Measurements from ENCODE around the gene PCSK4. TPM values are rescaled to one million over a fixed set of nuclear protein-coding genes. Genes with fewer than 3 reads are reported as not detected.

The PCSK4 gene
- total and polyA plus RNA-seq, 2 of the 4 experiments (the other 2 are of a cell fraction) = 0.72 to 1.7 TPM

- H4K20me1 ChIP-seq (ENCODE audit: insufficient read depth, low read length) = peaks cover 81% of the 10 kb centered on the region
- peak; percentile 37 for DNase-seq
- H3K27me3 ChIP-seq (ENCODE audit: control insufficient read depth, insufficient read depth, low read length) = peaks cover 69% of the 10 kb centered on the region
These were observed 21.3 kb downstream of the PCSK4 start for GRCh38 chr19:1468821-1469254.

More at GRCh38 chr19:1468821-1469254, 21.3 kb downstream of the PCSK4 start:
- Histone ChIP-seq H3K9me1 (ENCODE audit: insufficient read depth, low read length) (no peaks in the 10 kb centered on the region), H3K14ac (replicated peaks; ENCODE audit: low read depth, low read length) (no peak overlapping the region), H3K79me1 (ENCODE audit: low read depth in 1 of 2, low read length in 2 of 2) (peaks cover 0 to 13% of the 10 kb centered on the region in 2 experiments; a peak in 1 of 4 replicates), H3K9me3 (ENCODE audit: control insufficient read depth, insufficient read depth, low read length) (no peaks in the 10 kb centered on the region; the same call in 1 of the 2 replicates), H3K36me3 (ENCODE audit: control insufficient read depth, insufficient read depth, low read length) (no peaks in the 10 kb centered on the region), H4K8ac (ENCODE audit: low read depth in 2 of 2, low read length in 2 of 2) (no peak overlapping the region), H2AFZ (replicated peaks; ENCODE audit: low read length, poor library complexity) (no peak overlapping the region), H3K27ac (ENCODE audit: insufficient read depth, low read length) (no peak overlapping the region), H3K9ac (ENCODE audit: low read depth, low read length) (no peak overlapping the region), H3K4me1 (ENCODE audit: control insufficient read depth, insufficient read depth, low read length) (peaks cover 21% of the 10 kb centered on the region), H2BK15ac (ENCODE audit: low read depth, low read length) (no peak overlapping the region), H3K23ac (ENCODE audit: low read depth, low read length) (no peak overlapping the region), H3K18ac (ENCODE audit: low read depth, low read length) (no peak overlapping the region), H3K4me2 (ENCODE audit: low read depth, low read length) (peak overlapping the region; percentile 5; the same call in 1 of the 2 replicates), H2BK120ac (ENCODE audit: low read depth, low read length) (no peak overlapping the region), H3K4ac (ENCODE audit: low read depth, low read length) (no peak overlapping the region), H2BK5ac (ENCODE audit: low read depth, low read length, poor library complexity, severe bottlenecking) (no peak overlapping the region), H4K91ac (ENCODE audit: insufficient read depth, low read depth, low read length) (no peak overlapping the region), H4K5ac (ENCODE audit: low read depth, low read length) (no peak overlapping the region), H3K56ac (ENCODE audit: extremely low read depth, insufficient read depth, low read length) (no peak overlapping the region), H2AK9ac (replicated peaks; ENCODE audit: low read depth, low read length, poor library complexity) (no peak overlapping the region), H2BK20ac (ENCODE audit: low read depth, low read length) (no peak overlapping the region), H3K4me3 (ENCODE audit: insufficient read depth, low read depth, low read length) (0 out of 2 replicates have a peak overlapping the region, but pooled peaks have one; percentile 5), H2AK5ac (ENCODE audit: low read depth, low read length) (no peak overlapping the region)
- ChIA-PET CTCF (no interaction called here), POLR2A (ENCODE audit: unreplicated experiment) (interaction anchor here (0.6 kb wide), 1 partner anchor 102 kb away, joined by 3 read pairs; no protein-coding TSS in a partner anchor)
- in situ Hi-C loops (cut with MboI; ENCODE audit: low sequenced_read_pairs) (no loop called here), intact Hi-C loops (cut with micrococcal nuclease) (no loop called here), dilution Hi-C loops (cut with HindIII; ENCODE audit: low sequenced_read_pairs, unreplicated experiment) (no loop called here)
- TF ChIP-seq, protein P1, sequence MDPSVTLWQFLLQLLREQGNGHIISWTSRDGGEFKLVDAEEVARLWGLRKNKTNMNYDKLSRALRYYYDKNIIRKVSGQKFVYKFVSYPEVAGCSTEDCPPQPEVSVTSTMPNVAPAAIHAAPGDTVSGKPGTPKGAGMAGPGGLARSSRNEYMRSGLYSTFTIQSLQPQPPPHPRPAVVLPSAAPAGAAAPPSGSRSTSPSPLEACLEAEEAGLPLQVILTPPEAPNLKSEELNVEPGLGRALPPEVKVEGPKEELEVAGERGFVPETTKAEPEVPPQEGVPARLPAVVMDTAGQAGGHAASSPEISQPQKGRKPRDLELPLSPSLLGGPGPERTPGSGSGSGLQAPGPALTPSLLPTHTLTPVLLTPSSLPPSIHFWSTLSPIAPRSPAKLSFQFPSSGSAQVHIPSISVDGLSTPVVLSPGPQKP (IDR thresholded peaks at IDR 0.05; ENCODE audit: borderline replicate concordance, low read depth, low read length) = no peak
- TF ChIP-seq MAFK (IDR thresholded peaks at IDR 0.05; ENCODE audit: low read depth, low read length) (no peak), BHLHE40 (IDR thresholded peaks at IDR 0.05; ENCODE audit: low read depth, low read length) (no peak), CTCF (conservative IDR thresholded peaks at IDR 0.05; ENCODE audit: low read depth, low read length) (0 out of 2 replicates have a peak, but pooled peaks have one; percentile 6), CEBPB (IDR thresholded peaks at IDR 0.05; ENCODE audit: low read depth, low read length) (no peak)
- ATAC-seq (ENCODE audit: low read depth) = peak; percentile 27
- 4% methylated on average over 40 of the region's 47 CpGs; no CpG with 5 or more reads in 1 of the 2 experiments for WGBS, 2 experiments (ENCODE audit: extremely low coverage in 2 of 2, insufficient read length in 1 of 2)
- no TSS peak for BruUV-seq (replicated peaks)

Data from IMR-90 (cell line).